A204.1 (cell line): ENCODE measurements around the gene ZNF790.
A peak's percentile ranks its signal among the peaks of the same experiment; 100 is the strongest.

Experiments used
- FAIRE-seq: peaks from 2 replicates; lab custom pipeline; 2012; peaks lifted over from hg19 to GRCh38; lab: Jason Lieb, UNC

The ZNF790 gene

GRCh38 chr19:36772311-36773222 lies 65.6 kb downstream of the ZNF790 start, which contains the start of gene ZNF850:
TSS of gene ZNF850 (minus strand) at chr19:36772807. CDS start at chr19:36762606, 10,201 bp downstream.
- no peak for FAIRE-seq

- FAIRE-seq, result peak; percentile 91
Measured at GRCh38 chr19:36771261-36772231, 66.6 kb downstream of the ZNF790 start.
